GM23338 (cell line): ENCODE results near the gene COL4A3. TPM values are rescaled to one million over a fixed set of nuclear protein-coding genes. Genes with fewer than 3 reads are reported as not detected.

Experiments
- ATAC-seq: fragments of 200-7000 bp; cut with Tn5 transposase; 3 replicates; pipeline ENCODE4 v1.9.1; 2020
- DNase-seq: peaks from one replicate; pipeline ENCODE4 v3.0.0-alpha.2; 2015; ENCODE audit warnings: low spot score
- H2AFZ ChIP-seq: fragments of 200-600 bp; sonication (generic); 2 replicates; pipeline ENCODE4 v1.8.0; 2016; ENCODE audit warnings: antibody characterized with exemption, mild to moderate bottlenecking, moderate library complexity
- H3F3A ChIP-seq: fragments of 200-600 bp; sonication (generic); replicated peaks from 2 replicates; pipeline ENCODE4 v1.8.0; 2017; ENCODE audit warnings: antibody characterized with exemption, mixed run types, low read depth
- H3K27ac ChIP-seq: fragments of 200-600 bp; sonication (generic); 2 replicates; pipeline ENCODE4 v1.6.1; 2016; ENCODE audit warnings: low read depth
- H3K27me3 ChIP-seq: fragments of 200-600 bp; sonication (generic); 2 replicates; pipeline ENCODE4 v1.8.0; 2016; ENCODE audit warnings: mild to moderate bottlenecking, mixed run types, moderate library complexity; ENCODE audit not compliant: insufficient read depth
- H3K36me3 ChIP-seq: fragments of 200-600 bp; sonication (generic); 2 replicates; pipeline ENCODE4 v1.8.0; 2016; ENCODE audit warnings: mild to moderate bottlenecking; ENCODE audit not compliant: insufficient read depth
- H3K4me1 ChIP-seq: fragments of 200-600 bp; sonication (generic); 2 replicates; pipeline ENCODE4 v1.8.0; 2016; ENCODE audit warnings: mild to moderate bottlenecking, moderate library complexity; ENCODE audit not compliant: insufficient read depth
- H3K4me2 ChIP-seq: fragments of 200-600 bp; sonication (generic); 2 replicates; pipeline ENCODE4 v1.7.1; 2017; ENCODE audit warnings: mixed run types
- H3K4me3 ChIP-seq: fragments of 200-600 bp; sonication (generic); 2 replicates; pipeline ENCODE4 v1.6.1; 2016; ENCODE audit warnings: mixed run types
- H3K79me2 ChIP-seq: fragments of 200-600 bp; sonication (generic); replicated peaks from 2 replicates; pipeline ENCODE4 v1.8.0; 2017; ENCODE audit warnings: mild to moderate bottlenecking; ENCODE audit not compliant: insufficient read depth
- H3K9me2 ChIP-seq: fragments of 200-600 bp; sonication (generic); 2 replicates; pipeline ENCODE4 v1.8.0; 2017; ENCODE audit not compliant: insufficient read depth
- H4K20me1 ChIP-seq: fragments of 200-600 bp; sonication (generic); replicated peaks from 2 replicates; pipeline ENCODE4 v1.8.0; 2017; ENCODE audit warnings: mild to moderate bottlenecking; ENCODE audit not compliant: insufficient read depth
- H3K27ac Mint-ChIP-seq: 2 replicates; pipeline ENCODE4 v1.8.0; 2020; ENCODE audit warnings: inconsistent platforms, mild to moderate bottlenecking, moderate library complexity, mixed read lengths
- H3K27me3 Mint-ChIP-seq: 3 replicates; pipeline ENCODE4 v1.8.0; 2022; ENCODE audit warnings: low read depth, mild to moderate bottlenecking, moderate library complexity, mixed read lengths, inconsistent platforms; ENCODE audit not compliant: insufficient read depth, poor library complexity
- H3K36me3 Mint-ChIP-seq: 3 replicates; pipeline ENCODE4 v1.8.0; 2021; ENCODE audit warnings: low read depth, mild to moderate bottlenecking, inconsistent platforms, moderate library complexity, mixed read lengths
- H3K4me1 Mint-ChIP-seq: 3 replicates; pipeline ENCODE4 v1.8.0; 2020; ENCODE audit warnings: mild to moderate bottlenecking, inconsistent platforms, mixed read lengths
- H3K4me3 Mint-ChIP-seq: 3 replicates; pipeline ENCODE4 v1.8.0; 2021; ENCODE audit warnings: moderate library complexity, mild to moderate bottlenecking, inconsistent platforms, mixed read lengths
- H3K9me3 Mint-ChIP-seq: 3 replicates; pipeline ENCODE4 v1.8.0; 2020; ENCODE audit warnings: moderate library complexity, mild to moderate bottlenecking, inconsistent platforms, mixed read lengths
- CREB1 ChIP-seq: fragments of 250-450 bp; sonication (Bioruptor Pico); IDR thresholded peaks from 2 replicates; pipeline ENCODE4 v1.5.0; 2020; ENCODE audit warnings: low read depth, mild to moderate bottlenecking, moderate library complexity
- EZH2 ChIP-seq: fragments of 200-600 bp; sonication (generic); IDR thresholded peaks from one replicate; pipeline ENCODE4 v1.8.0; 2017; ENCODE audit warnings: antibody characterized with exemption, mild to moderate bottlenecking, low read depth; ENCODE audit not compliant: unreplicated experiment
- EZH2phosphoT487 ChIP-seq: fragments of 200-600 bp; sonication (generic); IDR thresholded peaks from one replicate; pipeline ENCODE4 v1.8.1; 2018; ENCODE audit warnings: antibody characterized with exemption; ENCODE audit not compliant: unreplicated experiment
- JUNB ChIP-seq: IDR thresholded peaks from one replicate; pipeline ENCODE4 v1.6.1; 2016; ENCODE audit warnings: antibody characterized with exemption; ENCODE audit not compliant: unreplicated experiment
- NANOG ChIP-seq: IDR thresholded peaks from 2 replicates; pipeline ENCODE4 v1.6.1; 2016; ENCODE audit warnings: antibody characterized with exemption, borderline replicate concordance
- POLR2AphosphoS5 ChIP-seq: IDR thresholded peaks from 2 replicates; pipeline ENCODE4 v1.6.1; 2016; ENCODE audit warnings: antibody characterized with exemption, low read depth
- STAT1 ChIP-seq: IDR thresholded peaks from one replicate; pipeline ENCODE4 v1.6.1; 2016; ENCODE audit warnings: antibody characterized with exemption; ENCODE audit not compliant: unreplicated experiment
- ZNF114 ChIP-seq: fragments of 250-450 bp; sonication (Bioruptor Pico); IDR thresholded peaks from 2 replicates; pipeline ENCODE4 v1.5.0; 2020; ENCODE audit warnings: mild to moderate bottlenecking, moderate library complexity
- ZNF331 ChIP-seq: fragments of 250-450 bp; sonication (Bioruptor Pico); IDR thresholded peaks from 2 replicates; pipeline ENCODE4 v1.5.0; 2020; ENCODE audit warnings: low read depth, mild to moderate bottlenecking, moderate library complexity
- polyA plus RNA-seq: library from polyadenylated mRNA; unstranded; fragments of >200 nt; fragmentation: Nextera tagmentation; extraction: Ambion mirVana; gene quantifications from 2 replicates; pipeline ENCODE4 v1.2.1, GENCODE V29; 2016
- total RNA-seq: library from RNA; depleted of rRNA; stranded (reverse); fragments of >200 nt; shearing (Covaris generic); gene quantifications from 2 replicates; pipeline ENCODE4 v1.2.3, GENCODE V29; 2014
- TF ChIP-seq, protein P1 (sequence below): IDR thresholded peaks from 2 replicates; pipeline ENCODE4 v1.6.1; 2016; ENCODE audit warnings: antibody characterized with exemption
- TF ChIP-seq, protein P2 (sequence below), 2 experiments: fragments of 200-600 bp in 1 of 2; sonication (generic) in 1 of 2; conservative IDR thresholded peaks; 2 replicates each; pipeline versions ENCODE4 v1.5.1 to v1.6.1; 2016 to 2017; ENCODE audit warnings: antibody characterized with exemption in 2 of 2, low read depth in 2 of 2, mild to moderate bottlenecking in 2 of 2, moderate library complexity in 1 of 2
- TF ChIP-seq, protein P3 (sequence below): IDR thresholded peaks from one replicate; pipeline ENCODE4 v1.6.1; 2018; ENCODE audit warnings: antibody characterized with exemption; ENCODE audit not compliant: unreplicated experiment

COL4A3 gene
- total and polyA plus RNA-seq, 2 experiments from 2014 or later: 1.1 to 3.5 TPM

DNA sequence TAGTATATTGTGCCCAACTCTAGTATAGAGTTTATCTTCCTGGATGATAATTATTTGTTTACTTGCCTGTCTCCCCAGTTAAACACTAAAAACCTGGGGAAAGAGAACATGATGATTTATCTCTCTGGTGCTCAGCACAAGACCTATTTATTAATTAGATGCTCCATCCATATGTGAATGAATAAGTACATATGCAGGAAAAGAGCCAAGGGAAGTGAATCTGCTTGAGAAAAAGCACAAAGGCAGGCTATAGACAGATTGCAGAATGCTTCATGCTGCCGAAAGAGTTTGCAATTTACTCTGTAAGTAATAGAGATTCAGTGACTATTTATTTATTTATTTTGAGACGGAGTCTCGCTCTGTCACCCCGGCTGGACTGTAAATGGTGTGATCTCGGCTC, 123.3 kb downstream of the COL4A3 start:
- Histone ChIP-seq H3K4me2 (no peak overlapping the region), H3K9me2 (no peaks in the 10 kb centered on the region), H3K79me2 (no peaks in the 10 kb centered on the region), H3K36me3 (no peaks in the 10 kb centered on the region), H3K27me3 (no peaks in the 10 kb centered on the region), H3K4me1 (no peaks in the 10 kb centered on the region), H3F3A (no peaks in the 10 kb centered on the region), H4K20me1 (no peaks in the 10 kb centered on the region), H3K4me3 (no peak overlapping the region), H2AFZ (no peak overlapping the region), H3K27ac (no peak overlapping the region)
- H3K27me3 Mint-ChIP-seq: peaks cover 3% of the 10 kb centered on the region
- no peaks in the 10 kb centered on the region for H3K36me3 Mint-ChIP-seq
- no peak for ATAC-seq
- H3K4me3 Mint-ChIP-seq: no peak overlapping the region
- H3K4me1 Mint-ChIP-seq: no peaks in the 10 kb centered on the region; the same call in 2 of the 3 replicates
- H3K9me3 Mint-ChIP-seq: no peaks in the 10 kb centered on the region
- H3K27ac Mint-ChIP-seq: no peak overlapping the region
- TF ChIP-seq NANOG (no peak), ZNF331 (no peak), POLR2AphosphoS5 (no peak), EZH2phosphoT487 (no peak), EZH2 (no peak), JUNB (no peak), CREB1 (CRISPR knock-in tag) (no peak), STAT1 (no peak), ZNF114 (no peak)
- TF ChIP-seq, protein P1, sequence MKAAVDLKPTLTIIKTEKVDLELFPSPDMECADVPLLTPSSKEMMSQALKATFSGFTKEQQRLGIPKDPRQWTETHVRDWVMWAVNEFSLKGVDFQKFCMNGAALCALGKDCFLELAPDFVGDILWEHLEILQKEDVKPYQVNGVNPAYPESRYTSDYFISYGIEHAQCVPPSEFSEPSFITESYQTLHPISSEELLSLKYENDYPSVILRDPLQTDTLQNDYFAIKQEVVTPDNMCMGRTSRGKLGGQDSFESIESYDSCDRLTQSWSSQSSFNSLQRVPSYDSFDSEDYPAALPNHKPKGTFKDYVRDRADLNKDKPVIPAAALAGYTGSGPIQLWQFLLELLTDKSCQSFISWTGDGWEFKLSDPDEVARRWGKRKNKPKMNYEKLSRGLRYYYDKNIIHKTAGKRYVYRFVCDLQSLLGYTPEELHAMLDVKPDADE: no peak
- TF ChIP-seq, protein P2, sequence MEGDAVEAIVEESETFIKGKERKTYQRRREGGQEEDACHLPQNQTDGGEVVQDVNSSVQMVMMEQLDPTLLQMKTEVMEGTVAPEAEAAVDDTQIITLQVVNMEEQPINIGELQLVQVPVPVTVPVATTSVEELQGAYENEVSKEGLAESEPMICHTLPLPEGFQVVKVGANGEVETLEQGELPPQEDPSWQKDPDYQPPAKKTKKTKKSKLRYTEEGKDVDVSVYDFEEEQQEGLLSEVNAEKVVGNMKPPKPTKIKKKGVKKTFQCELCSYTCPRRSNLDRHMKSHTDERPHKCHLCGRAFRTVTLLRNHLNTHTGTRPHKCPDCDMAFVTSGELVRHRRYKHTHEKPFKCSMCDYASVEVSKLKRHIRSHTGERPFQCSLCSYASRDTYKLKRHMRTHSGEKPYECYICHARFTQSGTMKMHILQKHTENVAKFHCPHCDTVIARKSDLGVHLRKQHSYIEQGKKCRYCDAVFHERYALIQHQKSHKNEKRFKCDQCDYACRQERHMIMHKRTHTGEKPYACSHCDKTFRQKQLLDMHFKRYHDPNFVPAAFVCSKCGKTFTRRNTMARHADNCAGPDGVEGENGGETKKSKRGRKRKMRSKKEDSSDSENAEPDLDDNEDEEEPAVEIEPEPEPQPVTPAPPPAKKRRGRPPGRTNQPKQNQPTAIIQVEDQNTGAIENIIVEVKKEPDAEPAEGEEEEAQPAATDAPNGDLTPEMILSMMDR (conservative IDR thresholded peaks at IDR 0.05; ENCODE audit: low read depth in 2 of 2): no peak
- TF ChIP-seq, protein P3, sequence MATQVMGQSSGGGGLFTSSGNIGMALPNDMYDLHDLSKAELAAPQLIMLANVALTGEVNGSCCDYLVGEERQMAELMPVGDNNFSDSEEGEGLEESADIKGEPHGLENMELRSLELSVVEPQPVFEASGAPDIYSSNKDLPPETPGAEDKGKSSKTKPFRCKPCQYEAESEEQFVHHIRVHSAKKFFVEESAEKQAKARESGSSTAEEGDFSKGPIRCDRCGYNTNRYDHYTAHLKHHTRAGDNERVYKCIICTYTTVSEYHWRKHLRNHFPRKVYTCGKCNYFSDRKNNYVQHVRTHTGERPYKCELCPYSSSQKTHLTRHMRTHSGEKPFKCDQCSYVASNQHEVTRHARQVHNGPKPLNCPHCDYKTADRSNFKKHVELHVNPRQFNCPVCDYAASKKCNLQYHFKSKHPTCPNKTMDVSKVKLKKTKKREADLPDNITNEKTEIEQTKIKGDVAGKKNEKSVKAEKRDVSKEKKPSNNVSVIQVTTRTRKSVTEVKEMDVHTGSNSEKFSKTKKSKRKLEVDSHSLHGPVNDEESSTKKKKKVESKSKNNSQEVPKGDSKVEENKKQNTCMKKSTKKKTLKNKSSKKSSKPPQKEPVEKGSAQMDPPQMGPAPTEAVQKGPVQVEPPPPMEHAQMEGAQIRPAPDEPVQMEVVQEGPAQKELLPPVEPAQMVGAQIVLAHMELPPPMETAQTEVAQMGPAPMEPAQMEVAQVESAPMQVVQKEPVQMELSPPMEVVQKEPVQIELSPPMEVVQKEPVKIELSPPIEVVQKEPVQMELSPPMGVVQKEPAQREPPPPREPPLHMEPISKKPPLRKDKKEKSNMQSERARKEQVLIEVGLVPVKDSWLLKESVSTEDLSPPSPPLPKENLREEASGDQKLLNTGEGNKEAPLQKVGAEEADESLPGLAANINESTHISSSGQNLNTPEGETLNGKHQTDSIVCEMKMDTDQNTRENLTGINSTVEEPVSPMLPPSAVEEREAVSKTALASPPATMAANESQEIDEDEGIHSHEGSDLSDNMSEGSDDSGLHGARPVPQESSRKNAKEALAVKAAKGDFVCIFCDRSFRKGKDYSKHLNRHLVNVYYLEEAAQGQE: no peak
- no peak for DNase-seq
